PC-3 (cell line): Measurements from ENCODE around the gene CNTNAP2. TPM values are rescaled to one million over a fixed set of nuclear protein-coding genes. Genes with fewer than 3 reads are reported as not detected.

ENCODE experiments used
- ATAC-seq: fragments of 200-7000 bp; cut with Tn5 transposase; 2 replicates; pipeline ENCODE4 v1.9.1; 2020; ENCODE audit warnings: mild to moderate bottlenecking, moderate library complexity
- BruUV-seq: library from RNA; stranded (reverse); fragments of 400-500 nt; replicated peaks from 2 replicates; lab custom pipeline; 2021; lab: Mats Ljungman, UMichigan
- CTCF ChIA-PET: fragments of 300-600 bp; sonication (Branson Sonifier 250); formaldehyde crosslinking; loops from one replicate; lab custom pipeline; 2022; ENCODE audit warnings: antibody characterized with exemption; lab: Charles Lee
- POLR2A ChIA-PET: fragments of 300-600 bp; sonication (Branson Sonifier 250); formaldehyde crosslinking; loops from one replicate; lab custom pipeline; 2022; ENCODE audit warnings: antibody characterized with exemption; ENCODE audit not compliant: unreplicated experiment; lab: Charles Lee
- DNase-seq: peaks from one replicate; pipeline ENCODE4 v3.0.0-alpha.2; 2015
- H2AFZ ChIP-seq: fragments of 300-600 bp; sonication (generic); 2 replicates; pipeline ENCODE4 v1.6.0; 2016; ENCODE audit warnings: antibody characterized with exemption, low read length
- H3F3A ChIP-seq: fragments of 300-600 bp; sonication (generic); one replicate; pipeline ENCODE4 v1.6.0; 2017; ENCODE audit warnings: antibody characterized with exemption, low read length, control low read depth, mild to moderate bottlenecking; ENCODE audit not compliant: unreplicated experiment
- H3K27ac ChIP-seq: fragments of 300-600 bp; sonication (generic); 2 replicates; pipeline ENCODE4 v1.5.1; 2016; ENCODE audit warnings: mild to moderate bottlenecking, low read length
- H3K27me3 ChIP-seq: fragments of 300-600 bp; sonication (generic); 2 replicates; pipeline ENCODE4 v1.6.1; 2016; ENCODE audit warnings: low read length, mixed read lengths
- H3K36me3 ChIP-seq: fragments of 300-600 bp; sonication (generic); 2 replicates; pipeline ENCODE4 v1.6.1; 2016; ENCODE audit warnings: low read depth, mixed run types, low read length, mixed read lengths
- H3K4me1 ChIP-seq: fragments of 300-600 bp; sonication (generic); 2 replicates; pipeline ENCODE4 v1.5.1; 2016; ENCODE audit warnings: low read length; ENCODE audit not compliant: insufficient read depth
- H3K4me2 ChIP-seq: fragments of 300-600 bp; sonication (generic); 2 replicates; pipeline ENCODE4 v1.6.0; 2016; ENCODE audit warnings: low read length
- H3K4me3 ChIP-seq: fragments of 300-600 bp; sonication (generic); 2 replicates; pipeline ENCODE4 v1.5.1; 2016; ENCODE audit warnings: mild to moderate bottlenecking, low read length, mixed read lengths
- H3K79me2 ChIP-seq: fragments of 300-600 bp; sonication (generic); 2 replicates; pipeline ENCODE4 v1.6.1; 2017; ENCODE audit warnings: low read length, mixed read lengths
- H3K9ac ChIP-seq: fragments of 300-600 bp; sonication (generic); 2 replicates; pipeline ENCODE4 v1.6.0; 2016; ENCODE audit warnings: mild to moderate bottlenecking, low read length
- H3K9me2 ChIP-seq: fragments of 300-600 bp; sonication (generic); replicated peaks from 2 replicates; pipeline ENCODE4 v1.6.1; 2016; ENCODE audit warnings: mixed run types, low read length, mixed read lengths
- H3K9me3 ChIP-seq: fragments of 300-600 bp; sonication (generic); 2 replicates; pipeline ENCODE4 v1.6.1; 2016; ENCODE audit warnings: low read length, mixed read lengths
- H4K20me1 ChIP-seq: fragments of 300-600 bp; sonication (generic); 2 replicates; pipeline ENCODE4 v1.6.1; 2016; ENCODE audit warnings: low read length, mixed read lengths
- CTCF ChIP-seq: fragments of 300-600 bp; sonication (generic); conservative IDR thresholded peaks from 2 replicates; pipeline ENCODE4 v1.5.1; 2017; ENCODE audit warnings: antibody characterized with exemption, low read depth, mild to moderate bottlenecking, low read length
- EZH2 ChIP-seq: fragments of 300-600 bp; sonication (generic); IDR thresholded peaks from one replicate; pipeline ENCODE4 v1.6.1; 2017; ENCODE audit warnings: antibody characterized with exemption, mild to moderate bottlenecking, low read length; ENCODE audit not compliant: unreplicated experiment
- EZH2phosphoT487 ChIP-seq: fragments of 300-600 bp; sonication (generic); IDR thresholded peaks from 2 replicates; pipeline ENCODE4 v1.6.1; 2018; ENCODE audit warnings: mild to moderate bottlenecking, antibody characterized with exemption, low read length, borderline replicate concordance
- intact Hi-C: fragments of 100-400 bp; cut with micrococcal nuclease; formaldehyde crosslinking; loops from 2 replicates; pipeline ENCODE4 v1.9.0; 2023
- total RNA-seq: library from RNA; depleted of rRNA; stranded (reverse); fragments of >200 nt; gene quantifications from 2 replicates; pipeline ENCODE4 v1.2.3, GENCODE V29; 2014

The CNTNAP2 gene
- total RNA-seq, 1 experiment from 2014 or later = 1.5 TPM

- intact Hi-C loops = no loop called here
- no peaks in the 10 kb centered on the region for H3K9me3 ChIP-seq
- ATAC-seq = no peak
- no peaks in the 10 kb centered on the region for H3K36me3 ChIP-seq
- no peak overlapping the region for H3K27ac ChIP-seq
- no peak overlapping the region for H3K4me3 ChIP-seq
- no peak overlapping the region for H2AFZ ChIP-seq
- TF ChIP-seq EZH2phosphoT487 (no peak), CTCF (no peak), EZH2 (no peak)
- H3K4me2 ChIP-seq = no peak overlapping the region
- no peaks in the 10 kb centered on the region for H3K4me1 ChIP-seq
- no peaks in the 10 kb centered on the region for H3F3A ChIP-seq
- CTCF ChIA-PET = no interaction called here
- no peaks in the 10 kb centered on the region for H3K27me3 ChIP-seq
- DNase-seq = no peak
- no peak overlapping the region for H3K9ac ChIP-seq
- POLR2A ChIA-PET = no interaction called here
- no peaks in the 10 kb centered on the region for H3K79me2 ChIP-seq
- H4K20me1 ChIP-seq = no peaks in the 10 kb centered on the region
- BruUV-seq = no TSS peak
- no peaks in the 10 kb centered on the region for H3K9me2 ChIP-seq
These were observed 1904.1 kb downstream of the CNTNAP2 start for GRCh38 chr7:148020679-148021078.

- ATAC-seq = no peak
- Histone ChIP-seq H3K9ac (no peak overlapping the region), H3K27me3 (no peaks in the 10 kb centered on the region), H3K36me3 (no peaks in the 10 kb centered on the region), H3K9me2 (no peaks in the 10 kb centered on the region), H3K9me3 (no peaks in the 10 kb centered on the region), H3K79me2 (no peaks in the 10 kb centered on the region), H3K27ac (no peak overlapping the region), H3K4me1 (no peaks in the 10 kb centered on the region), H3K4me2 (no peak overlapping the region), H3F3A (no peaks in the 10 kb centered on the region), H3K4me3 (no peak overlapping the region), H4K20me1 (no peaks in the 10 kb centered on the region), H2AFZ (no peak overlapping the region)
- no peak for TF ChIP-seq CTCF
- TF ChIP-seq EZH2 = no peak
- TF ChIP-seq EZH2phosphoT487 = no peak
- DNase-seq = no peak
- BruUV-seq = no TSS peak
- CTCF ChIA-PET = no interaction called here
- intact Hi-C loops = no loop called here
- POLR2A ChIA-PET = no interaction called here
These were observed 1905.0 kb downstream of the CNTNAP2 start for GRCh38 chr7:148021507-148022045.

- Histone ChIP-seq H3K4me3 (no peak overlapping the region), H3K27ac (no peak overlapping the region), H3F3A (no peaks in the 10 kb centered on the region), H3K27me3 (no peaks in the 10 kb centered on the region), H2AFZ (no peak overlapping the region), H3K9me2 (no peaks in the 10 kb centered on the region), H4K20me1 (no peaks in the 10 kb centered on the region), H3K79me2 (no peaks in the 10 kb centered on the region), H3K36me3 (no peaks in the 10 kb centered on the region), H3K9me3 (no peaks in the 10 kb centered on the region), H3K9ac (no peak overlapping the region), H3K4me1 (no peaks in the 10 kb centered on the region), H3K4me2 (no peak overlapping the region)
- POLR2A ChIA-PET = no interaction called here
- BruUV-seq = no TSS peak
- intact Hi-C loops = no loop called here
- DNase-seq (no peak), ATAC-seq (no peak)
- TF ChIP-seq EZH2 (no peak), EZH2phosphoT487 (no peak), CTCF (no peak)
- CTCF ChIA-PET = no interaction called here
These were observed 1906.2 kb downstream of the CNTNAP2 start for GRCh38 chr7:148022832-148023231.
